Liver (tissue), 2 donors: ENCODE data around the gene DAPK1.

Experiments used
- TF ChIP-seq, protein P1 (sequence below): fragments of 150-350 bp; IDR thresholded peaks from 2 replicates; pipeline ENCODE4 v1.5.1; 2017; ENCODE audit warnings: improper control_type of control experiment, low read depth, low read length; ENCODE audit not compliant: missing input control
- TF ChIP-seq, protein P2 (sequence below): IDR thresholded peaks from 2 replicates; pipeline ENCODE4 v1.6.1; 2016; ENCODE audit warnings: antibody characterized with exemption
- donor health status: healthy.

DNA sequence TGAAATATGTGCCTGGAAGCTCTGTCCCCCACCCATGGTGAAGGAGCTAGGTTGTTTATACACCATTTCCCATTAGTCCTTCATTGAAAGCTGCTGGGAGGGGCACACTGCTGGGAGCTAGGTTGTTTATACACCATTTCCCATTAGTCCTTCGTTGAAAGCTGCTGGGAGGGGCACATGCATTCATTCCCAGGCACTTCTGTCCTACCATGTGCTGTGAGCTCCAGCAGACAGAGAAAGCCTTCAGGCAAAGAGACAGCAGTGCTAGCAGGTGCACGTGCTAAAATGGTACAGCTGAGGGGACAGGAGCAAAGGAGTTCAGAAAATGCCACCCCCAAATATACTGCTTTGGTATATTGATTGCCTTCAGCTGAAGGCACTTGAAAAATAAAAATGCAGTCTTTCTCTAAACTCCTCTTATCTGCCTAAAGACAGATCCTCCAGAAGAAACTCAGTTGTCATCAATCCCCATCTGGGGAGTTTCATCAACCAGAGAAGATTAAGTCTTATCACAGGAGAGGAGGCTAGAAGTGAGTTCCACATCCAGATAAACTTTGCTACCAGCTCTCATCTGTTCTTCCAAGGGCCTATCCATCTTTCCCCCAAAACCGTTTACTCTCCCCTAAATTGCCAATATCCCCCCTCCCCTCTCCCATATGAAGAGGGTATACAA, 27.7 kb upstream of the DAPK1 start:
- TF ChIP-seq, protein P1, sequence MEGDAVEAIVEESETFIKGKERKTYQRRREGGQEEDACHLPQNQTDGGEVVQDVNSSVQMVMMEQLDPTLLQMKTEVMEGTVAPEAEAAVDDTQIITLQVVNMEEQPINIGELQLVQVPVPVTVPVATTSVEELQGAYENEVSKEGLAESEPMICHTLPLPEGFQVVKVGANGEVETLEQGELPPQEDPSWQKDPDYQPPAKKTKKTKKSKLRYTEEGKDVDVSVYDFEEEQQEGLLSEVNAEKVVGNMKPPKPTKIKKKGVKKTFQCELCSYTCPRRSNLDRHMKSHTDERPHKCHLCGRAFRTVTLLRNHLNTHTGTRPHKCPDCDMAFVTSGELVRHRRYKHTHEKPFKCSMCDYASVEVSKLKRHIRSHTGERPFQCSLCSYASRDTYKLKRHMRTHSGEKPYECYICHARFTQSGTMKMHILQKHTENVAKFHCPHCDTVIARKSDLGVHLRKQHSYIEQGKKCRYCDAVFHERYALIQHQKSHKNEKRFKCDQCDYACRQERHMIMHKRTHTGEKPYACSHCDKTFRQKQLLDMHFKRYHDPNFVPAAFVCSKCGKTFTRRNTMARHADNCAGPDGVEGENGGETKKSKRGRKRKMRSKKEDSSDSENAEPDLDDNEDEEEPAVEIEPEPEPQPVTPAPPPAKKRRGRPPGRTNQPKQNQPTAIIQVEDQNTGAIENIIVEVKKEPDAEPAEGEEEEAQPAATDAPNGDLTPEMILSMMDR = no peak
- TF ChIP-seq, protein P2, sequence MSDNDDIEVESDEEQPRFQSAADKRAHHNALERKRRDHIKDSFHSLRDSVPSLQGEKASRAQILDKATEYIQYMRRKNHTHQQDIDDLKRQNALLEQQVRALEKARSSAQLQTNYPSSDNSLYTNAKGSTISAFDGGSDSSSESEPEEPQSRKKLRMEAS = no peak
